ENCODE results near the gene SYCP3. TPM values are rescaled to one million over a fixed set of nuclear protein-coding genes. Genes with fewer than 3 reads are reported as not detected.

SYCP3 gene
- total and polyA plus RNA-seq, 2 of the 8 experiments (the other 6 are each of a cell fraction or from before 2014, with no cell fraction given), result 0.02 to 0.07 TPM

DNA sequence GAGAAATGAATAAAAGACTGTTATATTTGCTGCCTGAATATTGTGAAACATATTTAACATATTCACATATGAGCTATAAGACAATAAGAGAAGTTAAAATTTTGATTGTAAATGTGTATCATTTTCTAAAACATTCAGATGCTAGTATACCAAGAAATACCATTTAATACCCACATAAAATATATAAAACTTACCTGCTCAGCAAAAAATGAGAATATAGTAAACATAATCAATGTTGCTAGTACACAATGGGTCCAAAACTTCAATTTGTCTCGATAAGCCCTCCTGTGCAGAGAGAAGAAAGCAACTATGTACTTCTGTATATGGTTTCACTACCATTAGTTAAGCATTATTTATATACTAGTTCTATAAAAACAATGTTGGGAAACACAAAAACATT is 9.6 kb upstream of the SYCP3 start:
- H3K4ac ChIP-seq (replicated peaks; ENCODE audit: insufficient read length, low read depth, low read length), result no peak overlapping the region
- no peak overlapping the region for H2AK5ac ChIP-seq (ENCODE audit: low read depth, low read length)
- H4K91ac ChIP-seq (replicated peaks; ENCODE audit: insufficient read length, low read length), result no peak overlapping the region
- H4K5ac ChIP-seq (ENCODE audit: insufficient read length, low read depth, low read length), result no peak overlapping the region
- H3K36me3 ChIP-seq (ENCODE audit: control insufficient read depth in 2 of 4, insufficient read depth in 4 of 4, low read length in 3 of 4), result peaks cover 9 to 52% (median 28%) of the 10 kb centered on the region in 4 experiments
- no peak overlapping the region for H3K56ac ChIP-seq (replicated peaks; ENCODE audit: insufficient read length, low read depth, low read length)
- H3K4me3 ChIP-seq (ENCODE audit: extremely low read depth in 1 of 4, insufficient read depth in 2 of 4, low read depth in 3 of 4, low read length in 4 of 4), result no peak overlapping the region
- 0 out of 2 replicates have a peak, but pooled peaks cover 3% of the 10 kb centered on the region for H3K79me1 ChIP-seq (ENCODE audit: low read depth, low read length)
- H3K9ac ChIP-seq (replicated peaks in 1 of 4; ENCODE audit: extremely low read depth in 1 of 4, low read depth in 3 of 4, low read length in 3 of 4), result no peak overlapping the region
- H2BK5ac ChIP-seq (ENCODE audit: low read depth, low read length), result no peak overlapping the region
- peaks cover 0 to 3% (median 3%) of the 10 kb centered on the region in 4 experiments; a peak in 3 of 7 replicates for H3K4me1 ChIP-seq (replicated peaks in 1 of 4; ENCODE audit: control insufficient read depth in 3 of 4, insufficient read depth in 4 of 4, low read length in 3 of 4)
- no peak overlapping the region for H3K4me2 ChIP-seq (ENCODE audit: insufficient read depth in 1 of 2, low read depth in 2 of 2, low read length in 2 of 2)
- H2BK120ac ChIP-seq (replicated peaks; ENCODE audit: low read depth, low read length), result no peak overlapping the region
- TF ChIP-seq GTF2F1 (IDR thresholded peaks at IDR 0.05; ENCODE audit: borderline replicate concordance, low read depth, low read length) (no peak), SRF (IDR thresholded peaks at IDR 0.05; ENCODE audit: low read depth, low read length) (no peak), JUN (IDR thresholded peaks at IDR 0.05; ENCODE audit: low read depth, low read length) (no peak), ASH2L (IDR thresholded peaks at IDR 0.05; ENCODE audit: low read length) (no peak), SP4 (IDR thresholded peaks at IDR 0.05; ENCODE audit: low read length) (no peak), SIN3A (conservative IDR thresholded peaks at IDR 0.05 in 1 of 2, IDR thresholded peaks at IDR 0.05 in 1 of 2; ENCODE audit: low read depth in 1 of 2, low read length in 2 of 2) (no peak)
- no peaks in the 10 kb centered on the region for H3K27me3 ChIP-seq (replicated peaks in 1 of 4; ENCODE audit: control insufficient read depth in 3 of 4, extremely low read depth in 1 of 4, insufficient read depth in 3 of 4, low read length in 3 of 4)
- FAIRE-seq, result no peak
- H3K79me2 ChIP-seq (ENCODE audit: control insufficient read depth in 1 of 2, insufficient read depth in 2 of 2, low read length in 2 of 2), result no peaks in the 10 kb centered on the region
- H4K20me1 ChIP-seq (replicated peaks in 1 of 2; ENCODE audit: control insufficient read depth in 1 of 2, insufficient read depth in 2 of 2, low read length in 2 of 2), result no peaks in the 10 kb centered on the region
- no peak overlapping the region for H3K23ac ChIP-seq (ENCODE audit: insufficient read length)
- no peak overlapping the region for H2BK20ac ChIP-seq (ENCODE audit: low read length)
- no peak overlapping the region for H4K8ac ChIP-seq (ENCODE audit: extremely low read depth, insufficient read depth, low read length)
- H2AFZ ChIP-seq (ENCODE audit: low read length), result no peak overlapping the region
- no peak overlapping the region for H2BK15ac ChIP-seq (ENCODE audit: low read length)
- no peaks in the 10 kb centered on the region for H3K23me2 ChIP-seq (ENCODE audit: low read depth, low read length)
- POLR2A ChIA-PET (ENCODE audit: partially characterized antibody), result no interaction called here
- H3K9me3 ChIP-seq (ENCODE audit: insufficient read depth in 2 of 2, low read depth in 1 of 2, low read length in 1 of 2), result no peaks in the 10 kb centered on the region
- 89% methylated on average over 1 of the region's 1 CpG; no CpG with 5 or more reads in 1 of the 2 experiments for WGBS, 2 experiments (ENCODE audit: extremely low coverage in 1 of 2, insufficient coverage in 1 of 2, insufficient read length in 1 of 2, insufficient replicate concordance in 2 of 2, low coverage in 1 of 2, low lambda C conversion rate in 2 of 2, missing lambda C conversion rate in 1 of 2)
- no peak for DNase-seq (ENCODE audit: low read depth in 1 of 2, low spot score in 2 of 2)
- no peak overlapping the region for H3K18ac ChIP-seq (ENCODE audit: extremely low read depth, low read length)
- CTCF ChIA-PET (ENCODE audit: partially characterized antibody), result interaction anchor here (0.8 kb wide), 1 partner anchor 26 kb away, joined by 3 read pairs; no protein-coding TSS in a partner anchor
- no peak overlapping the region for H3K14ac ChIP-seq (ENCODE audit: insufficient read length)
- no peak overlapping the region for H3K27ac ChIP-seq (ENCODE audit: low read depth, low read length)
- no peak overlapping the region for H2BK12ac ChIP-seq (ENCODE audit: low read depth, low read length)

Data from H1 (cell line).